ENCODE data around the gene DLX4.

The DLX4 gene

GRCh38 chr17:49967621-49968404, 1.2 kb upstream of the DLX4 start:
- in situ Hi-C loops (cut with MboI; ENCODE audit: low sequenced_read_pairs) = no loop called here

GRCh38 chr17:49968405-49969133, 421 bp upstream of the DLX4 start:
- in situ Hi-C loops (cut with MboI; ENCODE audit: low sequenced_read_pairs) = no loop called here

- in situ Hi-C loops (cut with MboI; ENCODE audit: low sequenced_read_pairs) = no loop called here
Measured at GRCh38 chr17:49969795-49970389, 902 bp downstream of the DLX4 start.

GRCh38 chr17:49970498-49970897, 1.5 kb downstream of the DLX4 start:
- in situ Hi-C loops (cut with MboI; ENCODE audit: low sequenced_read_pairs) = no loop called here

- in situ Hi-C loops (cut with MboI; ENCODE audit: low sequenced_read_pairs) = no loop called here
Measured at GRCh38 chr17:49971199-49971847, 2.3 kb downstream of the DLX4 start.

- in situ Hi-C loops (cut with MboI; ENCODE audit: low sequenced_read_pairs) = no loop called here
Measured at GRCh38 chr17:49971848-49972485, 3.0 kb downstream of the DLX4 start.

- in situ Hi-C loops (cut with MboI; ENCODE audit: low sequenced_read_pairs) = no loop called here
Measured at GRCh38 chr17:49972486-49973270, 3.7 kb downstream of the DLX4 start.

GRCh38 chr17:49973271-49973615, 4.3 kb downstream of the DLX4 start:
- in situ Hi-C loops (cut with MboI; ENCODE audit: low sequenced_read_pairs) = no loop called here

GRCh38 chr17:49975531-49975930, 6.5 kb downstream of the DLX4 start:
- in situ Hi-C loops (cut with MboI; ENCODE audit: low sequenced_read_pairs) = no loop called here

- in situ Hi-C loops (cut with MboI; ENCODE audit: low sequenced_read_pairs) = no loop called here
Measured at GRCh38 chr17:49976163-49976827, 7.3 kb downstream of the DLX4 start.

- in situ Hi-C loops (cut with MboI; ENCODE audit: low sequenced_read_pairs) = no loop called here
Measured at GRCh38 chr17:49976828-49977202, 7.8 kb downstream of the DLX4 start.

GRCh38 chr17:49977463-49978389, 8.7 kb downstream of the DLX4 start:
- in situ Hi-C loops (cut with MboI; ENCODE audit: low sequenced_read_pairs) = no loop called here

GRCh38 chr17:49978501-49978900, 9.5 kb downstream of the DLX4 start:
- in situ Hi-C loops (cut with MboI; ENCODE audit: low sequenced_read_pairs) = no loop called here

GRCh38 chr17:49979748-49980479, 10.9 kb downstream of the DLX4 start:
- in situ Hi-C loops (cut with MboI; ENCODE audit: low sequenced_read_pairs) = no loop called here

GRCh38 chr17:49980703-49981197, 11.8 kb downstream of the DLX4 start:
- in situ Hi-C loops (cut with MboI; ENCODE audit: low sequenced_read_pairs) = no loop called here

- in situ Hi-C loops (cut with MboI; ENCODE audit: low sequenced_read_pairs) = no loop called here
Measured at GRCh38 chr17:49984283-49984682, 15.3 kb downstream of the DLX4 start.

GRCh38 chr17:49984776-49985175, 15.8 kb downstream of the DLX4 start:
- in situ Hi-C loops (cut with MboI; ENCODE audit: low sequenced_read_pairs) = no loop called here

All from HL-60/S4 treated with retinoic acid at 250 ng/mL for 4 days and 3 days (cell line).